ENCODE results near the gene CITED4.

DNA sequence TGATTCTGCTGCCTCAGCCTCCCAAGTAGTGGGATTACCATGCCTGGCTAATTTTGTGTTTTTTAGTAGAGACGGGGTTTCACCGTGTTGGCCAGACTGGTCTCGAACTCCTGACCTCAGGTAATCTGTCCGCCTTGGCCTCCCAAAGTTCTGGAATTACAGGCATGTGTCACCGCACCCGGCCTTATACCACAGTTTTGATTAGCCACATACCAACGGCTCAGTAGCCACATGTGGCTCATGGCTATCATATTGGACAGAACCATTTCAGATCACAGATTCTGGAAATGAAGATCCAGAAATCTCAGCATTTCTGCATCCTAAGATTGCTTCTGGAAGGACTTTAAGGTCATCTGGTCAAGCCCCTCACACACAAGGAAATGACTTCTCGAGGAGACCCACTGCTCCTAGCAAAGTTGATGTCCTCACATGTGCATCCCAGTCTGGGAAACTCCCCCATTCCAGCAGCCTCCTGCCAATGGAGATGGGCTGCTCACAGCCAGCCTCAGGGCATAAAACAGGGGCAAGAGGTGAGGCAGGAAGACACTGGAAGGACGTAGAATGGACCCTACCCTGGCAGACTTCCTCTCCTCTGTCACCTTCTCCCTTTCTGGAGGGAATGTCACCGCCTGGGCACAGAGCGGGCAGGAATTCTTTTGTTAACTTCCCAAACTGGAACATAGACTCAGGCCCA is 17.5 kb upstream of the CITED4 start:
- TF ChIP-seq, protein P1, sequence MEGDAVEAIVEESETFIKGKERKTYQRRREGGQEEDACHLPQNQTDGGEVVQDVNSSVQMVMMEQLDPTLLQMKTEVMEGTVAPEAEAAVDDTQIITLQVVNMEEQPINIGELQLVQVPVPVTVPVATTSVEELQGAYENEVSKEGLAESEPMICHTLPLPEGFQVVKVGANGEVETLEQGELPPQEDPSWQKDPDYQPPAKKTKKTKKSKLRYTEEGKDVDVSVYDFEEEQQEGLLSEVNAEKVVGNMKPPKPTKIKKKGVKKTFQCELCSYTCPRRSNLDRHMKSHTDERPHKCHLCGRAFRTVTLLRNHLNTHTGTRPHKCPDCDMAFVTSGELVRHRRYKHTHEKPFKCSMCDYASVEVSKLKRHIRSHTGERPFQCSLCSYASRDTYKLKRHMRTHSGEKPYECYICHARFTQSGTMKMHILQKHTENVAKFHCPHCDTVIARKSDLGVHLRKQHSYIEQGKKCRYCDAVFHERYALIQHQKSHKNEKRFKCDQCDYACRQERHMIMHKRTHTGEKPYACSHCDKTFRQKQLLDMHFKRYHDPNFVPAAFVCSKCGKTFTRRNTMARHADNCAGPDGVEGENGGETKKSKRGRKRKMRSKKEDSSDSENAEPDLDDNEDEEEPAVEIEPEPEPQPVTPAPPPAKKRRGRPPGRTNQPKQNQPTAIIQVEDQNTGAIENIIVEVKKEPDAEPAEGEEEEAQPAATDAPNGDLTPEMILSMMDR (IDR thresholded peaks at IDR 0.05) = no peak
- no peak for TF ChIP-seq POLR2A (IDR thresholded peaks at IDR 0.05)
- TF ChIP-seq POLR2AphosphoS5 (IDR thresholded peaks at IDR 0.05) = no peak
- TF ChIP-seq EP300 (IDR thresholded peaks at IDR 0.05) = no peak

Measured in gastroesophageal sphincter (tissue), 3 donors.